ENCODE measurements around the gene ASCC3. TPM values are rescaled to one million over a fixed set of nuclear protein-coding genes. Genes with fewer than 3 reads are reported as not detected.

Gene ASCC3
- total and polyA plus RNA-seq, 2 donors (not counting 3 experiments of a cell fraction or from before 2014, with no cell fraction given), result 15.7 to 57.2 TPM

GRCh38 chr6:100731411-100731810 lies 149.7 kb downstream of the ASCC3 start:
- Histone ChIP-seq H2AFZ (ENCODE audit: low read depth, low read length) (no peak overlapping the region), H3K27me3 (ENCODE audit: control insufficient read depth in 2 of 2, insufficient read depth in 2 of 2, low read length in 2 of 2) (no peaks in the 10 kb centered on the region), H3K9me3 (replicated peaks; ENCODE audit: control insufficient read depth, insufficient read depth, low read length) (no peaks in the 10 kb centered on the region), H3K4me3 (replicated peaks in 1 of 3; ENCODE audit: insufficient read depth in 1 of 3, low read depth in 1 of 3, low read length in 3 of 3) (no peak overlapping the region), H4K20me1 (replicated peaks; ENCODE audit: control insufficient read depth, extremely low read depth, insufficient read depth, low read length) (no peaks in the 10 kb centered on the region), H3K4me1 (ENCODE audit: control insufficient read depth, extremely low read depth, insufficient read depth, low read length) (peaks cover 2% of the 10 kb centered on the region), H3K36me3 (ENCODE audit: control insufficient read depth in 2 of 2, extremely low read depth in 1 of 2, insufficient read depth in 2 of 2, low read length in 2 of 2) (no peaks in the 10 kb centered on the region), H3K9ac (replicated peaks; ENCODE audit: extremely low read depth, insufficient read depth, low read length) (no peak overlapping the region), H3K27ac (ENCODE audit: insufficient read depth, low read depth, low read length) (no peak overlapping the region), H3K79me2 (ENCODE audit: control insufficient read depth, insufficient read depth, low read length) (no peaks in the 10 kb centered on the region), H3K9me1 (replicated peaks; ENCODE audit: control insufficient read depth, extremely low read depth, insufficient read depth, low read length) (peaks cover 3% of the 10 kb centered on the region), H3K4me2 (ENCODE audit: insufficient read depth, low read length) (no peak overlapping the region)
- intact Hi-C loops (cut with micrococcal nuclease) (no loop called here), dilution Hi-C loops (cut with MboI; ENCODE audit: extremely low pct_ligation_motif_present, low sequenced_read_pairs) (no loop called here)
- CTCF ChIA-PET, result interaction anchor here (3.7 kb wide), 1 partner anchor 11 kb away, joined by 31 read pairs; no protein-coding TSS in a partner anchor
- no peak for FAIRE-seq
- BruUV-seq (replicated peaks), result no TSS peak
- DNase-seq (ENCODE audit: low read depth, low spot score), result no peak
- TF ChIP-seq MAX (IDR thresholded peaks at IDR 0.05; ENCODE audit: insufficient read depth, insufficient read length) (no peak), EZH2 (IDR thresholded peaks at IDR 0.05; ENCODE audit: borderline replicate concordance, low read depth, low read length, severe bottlenecking) (no peak)
- POLR2A ChIA-PET, result no interaction called here

- H3K27ac ChIP-seq (ENCODE audit: insufficient read depth, low read depth, low read length), result no peak overlapping the region
- ChIA-PET CTCF (interaction anchor here (1.4 to 3.7 kb wide), 2 partner anchors 10 to 623 kb away, joined by 3 to 31 read pairs; no protein-coding TSS in a partner anchor), POLR2A (no interaction called here)
- FAIRE-seq (no peak), DNase-seq (ENCODE audit: low read depth, low spot score) (no peak)
- peaks cover 2% of the 10 kb centered on the region for H3K4me1 ChIP-seq (ENCODE audit: control insufficient read depth, extremely low read depth, insufficient read depth, low read length)
- H3K79me2 ChIP-seq (ENCODE audit: control insufficient read depth, insufficient read depth, low read length), result no peaks in the 10 kb centered on the region
- no TSS peak for BruUV-seq (replicated peaks)
- H3K27me3 ChIP-seq (ENCODE audit: control insufficient read depth in 2 of 2, insufficient read depth in 2 of 2, low read length in 2 of 2), result no peaks in the 10 kb centered on the region
- intact Hi-C loops (cut with micrococcal nuclease) (no loop called here), dilution Hi-C loops (cut with MboI; ENCODE audit: extremely low pct_ligation_motif_present, low sequenced_read_pairs) (no loop called here)
- no peaks in the 10 kb centered on the region for H3K9me3 ChIP-seq (replicated peaks; ENCODE audit: control insufficient read depth, insufficient read depth, low read length)
- no peaks in the 10 kb centered on the region for H4K20me1 ChIP-seq (replicated peaks; ENCODE audit: control insufficient read depth, extremely low read depth, insufficient read depth, low read length)
- H2AFZ ChIP-seq (ENCODE audit: low read depth, low read length), result no peak overlapping the region
- no peaks in the 10 kb centered on the region for H3K36me3 ChIP-seq (ENCODE audit: control insufficient read depth in 2 of 2, extremely low read depth in 1 of 2, insufficient read depth in 2 of 2, low read length in 2 of 2)
- no peak overlapping the region for H3K4me2 ChIP-seq (ENCODE audit: insufficient read depth, low read length)
- H3K9me1 ChIP-seq (replicated peaks; ENCODE audit: control insufficient read depth, extremely low read depth, insufficient read depth, low read length), result peaks cover 3% of the 10 kb centered on the region
- no peak overlapping the region for H3K4me3 ChIP-seq (replicated peaks in 1 of 3; ENCODE audit: insufficient read depth in 1 of 3, low read depth in 1 of 3, low read length in 3 of 3)
- TF ChIP-seq CTCF (IDR thresholded peaks at IDR 0.05; ENCODE audit: extremely low read depth in 1 of 2, insufficient read depth in 1 of 2, low read depth in 1 of 2, low read length in 2 of 2), result no peak
- no peak for TF ChIP-seq POLR2A (IDR thresholded peaks at IDR 0.05; ENCODE audit: low read depth, low read length)
- no peak for TF ChIP-seq POLR2AphosphoS5 (IDR thresholded peaks at IDR 0.05; ENCODE audit: insufficient read depth, low read depth, low read length)
- TF ChIP-seq JUN (IDR thresholded peaks at IDR 0.05; ENCODE audit: borderline replicate concordance, insufficient read depth, insufficient read length, low read depth), result no peak
- no peak for TF ChIP-seq EZH2 (IDR thresholded peaks at IDR 0.05; ENCODE audit: borderline replicate concordance, low read depth, low read length, severe bottlenecking)
- no peak for TF ChIP-seq MAX (IDR thresholded peaks at IDR 0.05; ENCODE audit: insufficient read depth, insufficient read length)
- TF ChIP-seq GATA2 (IDR thresholded peaks at IDR 0.05; ENCODE audit: insufficient read depth, insufficient read length, low read depth, low read length), result no peak
- H3K9ac ChIP-seq (replicated peaks; ENCODE audit: extremely low read depth, insufficient read depth, low read length), result no peak overlapping the region
Observed at GRCh38 chr6:100730001-100730980, 150.8 kb downstream of the ASCC3 start.
